ENCODE data around the gene NLGN4Y.

- TF ChIP-seq EZH2 (IDR thresholded peaks at IDR 0.05): no peak
- TF ChIP-seq POLR2AphosphoS5 (IDR thresholded peaks at IDR 0.05; ENCODE audit: borderline replicate concordance, low read depth, low read length): no peak
- TF ChIP-seq FOXP2 (optimal IDR thresholded peaks at IDR 0.05; ENCODE audit: control extremely low read depth, extremely low read length, insufficient read depth): no peak
Observed at GRCh38 chrY:14498071-14498470, 26.3 kb upstream of the NLGN4Y start.

All from SK-N-MC (cell line).